Epidermal melanocyte (primary cell): ENCODE measurements around the gene MTA1.

Experiments used
- DNase-seq: peaks from one replicate; pipeline ENCODE4 v3.0.0; 2011; ENCODE audit warnings: low spot score; ENCODE audit not compliant: insufficient read length

MTA1 gene

GRCh38 chr14:105460116-105460515 lies 40.5 kb downstream of the MTA1 start:
- no peak for DNase-seq

GRCh38 chr14:105460616-105461015 lies 41.0 kb downstream of the MTA1 start:
- no peak for DNase-seq

GRCh38 chr14:105461903-105462302 lies 42.3 kb downstream of the MTA1 start:
- DNase-seq = no peak

GRCh38 chr14:105464501-105464900 lies 44.9 kb downstream of the MTA1 start:
- DNase-seq = no peak

GRCh38 chr14:105465209-105466031 lies 45.8 kb downstream of the MTA1 start:
- DNase-seq = no peak

- DNase-seq = no peak
Measured at GRCh38 chr14:105466531-105467248, 47.1 kb downstream of the MTA1 start.

- DNase-seq = no peak
Measured at GRCh38 chr14:105467249-105467941, 47.8 kb downstream of the MTA1 start.

GRCh38 chr14:105467942-105468471 lies 48.4 kb downstream of the MTA1 start:
- DNase-seq = no peak

- no peak for DNase-seq
Measured at GRCh38 chr14:105468621-105469241, 49.1 kb downstream of the MTA1 start.

GRCh38 chr14:105469456-105470349 lies 50.1 kb downstream of the MTA1 start:
- no peak for DNase-seq

GRCh38 chr14:105470350-105471296 lies 51.0 kb downstream of the MTA1 start:
- no peak for DNase-seq

GRCh38 chr14:105471297-105471821 lies 51.7 kb downstream of the MTA1 start:
- DNase-seq = no peak

- no peak for DNase-seq
Measured at GRCh38 chr14:105471823-105472485, 52.3 kb downstream of the MTA1 start.

- DNase-seq = no peak
Measured at GRCh38 chr14:105472486-105472991, 52.9 kb downstream of the MTA1 start.

- no peak for DNase-seq
Measured at GRCh38 chr14:105473033-105473676, 53.5 kb downstream of the MTA1 start.

- peak; percentile 88 for DNase-seq
Measured at GRCh38 chr14:105473677-105474482, 54.3 kb downstream of the MTA1 start.
